CD4-positive, alpha-beta T cell (primary cell): ENCODE measurements around the gene SULT1A2. TPM values are rescaled to one million over a fixed set of nuclear protein-coding genes. Genes with fewer than 3 reads are reported as not detected.
"Not testable (repeated sequence)": the region's sequence is repeated elsewhere in the genome, so short reads cannot be mapped to it uniquely, and the experiment has no call there.

Experiments used
- ATAC-seq: fragments of 200-7000 bp; cut with Tn5 transposase; one replicate; pipeline ENCODE4 v1.10.0; 2022; ENCODE audit warnings: mild to moderate bottlenecking; ENCODE audit not compliant: poor library complexity
- CTCF ChIA-PET: fragments of 350-600 bp; sonication (Branson Sonifier 250); formaldehyde crosslinking; loops from one replicate; lab custom pipeline; 2021; ENCODE audit warnings: antibody characterized with exemption, inconsistent platforms; lab: Charles Lee
- POLR2A ChIA-PET: fragments of 350-600 bp; sonication (Branson Sonifier 250); formaldehyde crosslinking; loops from one replicate; lab custom pipeline; 2021; ENCODE audit warnings: antibody characterized with exemption, inconsistent platforms; lab: Charles Lee
- DNase-seq, 14 experiments: peaks; one replicate each; pipeline ENCODE4 v3.0.0-alpha.2; 2013 to 2020; ENCODE audit warnings: mixed read lengths in 2 of 14
- H3K27ac ChIP-seq, 2 donors: one replicate each; pipeline versions ENCODE4 v1.5.1 to v1.7.0; 2013; ENCODE audit warnings: low read length in 2 of 2, low read depth in 1 of 2, mild to moderate bottlenecking in 1 of 2
- H3K27me3 ChIP-seq, 2 experiments: 1 replicate in 1 of 2; 2 replicates in 1 of 2; pipeline versions ENCODE4 v1.6.1 to v1.7.0; 2013; ENCODE audit warnings: low read length in 2 of 2, control low read depth in 1 of 2, mild to moderate bottlenecking in 1 of 2, moderate library complexity in 1 of 2; ENCODE audit not compliant: insufficient read depth in 2 of 2, control insufficient read depth in 1 of 2
- H3K36me3 ChIP-seq: one replicate; pipeline ENCODE4 v1.6.1; 2013; ENCODE audit warnings: low read length, control low read depth; ENCODE audit not compliant: insufficient read depth
- H3K4me1 ChIP-seq: one replicate; pipeline ENCODE4 v1.6.1; 2013; ENCODE audit warnings: low read length, control low read depth; ENCODE audit not compliant: insufficient read depth
- H3K4me3 ChIP-seq: one replicate; pipeline ENCODE4 v1.5.1; 2013; ENCODE audit warnings: mild to moderate bottlenecking, low read length, moderate library complexity
- H3K9me3 ChIP-seq, 2 experiments: 1 replicate in 1 of 2; 2 replicates in 1 of 2; pipeline versions ENCODE4 v1.6.1 to v1.7.0; 2013; ENCODE audit warnings: low read length in 2 of 2, mild to moderate bottlenecking in 2 of 2, control low read depth in 1 of 2, moderate library complexity in 1 of 2; ENCODE audit not compliant: control insufficient read depth in 1 of 2, insufficient read depth in 1 of 2
- H3K27ac Mint-ChIP-seq: one replicate; pipeline ENCODE4 v1.8.0; 2020; ENCODE audit warnings: mixed read lengths
- H3K27me3 Mint-ChIP-seq: one replicate; pipeline ENCODE4 v1.8.0; 2021; ENCODE audit warnings: mixed read lengths
- H3K36me3 Mint-ChIP-seq: one replicate; pipeline ENCODE4 v1.8.0; 2021; ENCODE audit warnings: low read depth, mixed read lengths
- H3K4me1 Mint-ChIP-seq: one replicate; pipeline ENCODE4 v1.8.0; 2021; ENCODE audit warnings: low read depth, mixed read lengths
- H3K4me3 Mint-ChIP-seq: one replicate; pipeline ENCODE4 v1.8.0; 2020; ENCODE audit warnings: mild to moderate bottlenecking, mixed read lengths
- H3K9me3 Mint-ChIP-seq: one replicate; pipeline ENCODE4 v1.8.0; 2020; ENCODE audit warnings: mixed read lengths
- intact Hi-C, 2 experiments: fragments of 100-400 bp; cut with DNase I in 1 of 2; cut with micrococcal nuclease in 1 of 2; formaldehyde crosslinking; loops; one replicate each; pipeline versions ENCODE4 v1.15.1 to v1.9.0; 2023 to 2025; cut with DNase I, micrococcal nuclease
- polyA plus RNA-seq, 2 donors: library from polyadenylated mRNA; unstranded; fragments of 120-200 nt; gene quantifications; one replicate each; pipeline ENCODE4 v1.2.1, GENCODE V29; 2013
- total RNA-seq, 174 experiments: library from RNA in 2 of 174; stranded (reverse) in 2 of 174; gene quantifications; one replicate each; pipeline ENCODE4 v1.2.3 and lab custom pipeline; 2021 to 2026
- TF ChIP-seq, protein P1 (sequence below): fragments of 200-600 bp; IDR thresholded peaks from one replicate; pipeline ENCODE4 v1.8.0; 2022; ENCODE audit warnings: antibody characterized with exemption, mild to moderate bottlenecking

SULT1A2 gene
- total RNA-seq, result under 1 TPM; 0.19 to 0.45 TPM
- 0.99 TPM for polyA plus RNA-seq (2013, experiment 1 of 2)
- polyA plus RNA-seq (2013, experiment 2 of 2), result 1.4 TPM
- 0 to 0.89 (median 0.11) reads per million in 172 experiments for total RNA-seq (lab: John Stamatoyannopoulos, UW)

DNA sequence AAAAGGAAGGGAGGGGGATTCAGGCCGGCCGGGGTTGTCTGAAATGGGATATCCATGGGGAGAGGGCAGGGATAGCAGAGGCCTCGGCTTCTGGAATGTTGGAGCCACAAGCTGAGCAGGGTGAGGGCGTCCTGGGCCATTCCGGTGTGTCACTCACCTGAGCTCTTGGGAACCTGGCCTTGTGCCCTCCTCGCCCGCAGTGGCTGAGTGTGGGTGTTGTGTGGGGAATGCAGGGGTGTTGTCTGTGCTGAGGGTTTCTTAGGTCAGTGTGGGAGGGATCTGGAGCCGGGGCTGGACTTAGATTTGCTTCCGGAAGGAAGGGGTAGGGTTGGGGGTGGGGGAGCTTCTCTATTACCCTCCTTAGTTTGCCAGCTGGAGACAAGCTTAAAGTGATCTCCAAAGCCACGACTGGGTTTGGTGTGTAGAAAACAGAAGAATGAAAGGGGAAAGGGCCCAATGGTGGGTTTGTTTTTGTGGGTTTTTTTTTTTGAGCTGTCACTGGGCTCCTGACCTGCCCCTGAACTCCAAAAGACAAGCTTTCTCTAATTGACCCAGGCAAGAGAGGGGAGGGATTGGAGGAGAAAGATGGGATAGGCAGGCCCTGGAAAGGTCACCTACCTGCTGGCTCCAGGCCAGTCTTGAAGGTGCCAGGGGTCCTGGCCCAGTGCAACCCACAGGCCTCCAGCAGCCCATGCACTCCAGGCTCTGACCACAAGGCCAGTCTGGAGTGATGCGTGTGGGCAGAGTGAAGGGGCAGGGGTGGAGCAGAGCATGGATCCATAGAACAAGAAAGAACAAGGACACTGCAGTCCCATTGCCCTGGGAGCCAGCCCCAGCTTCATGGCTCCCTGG is at the start of gene SULT1A2:
Gene SULT1A2, minus strand, starts transcription at position 211 of the 852 bp plus-strand sequence. CDS start 1,120 bp downstream, outside the sequence.
- Histone ChIP-seq H3K4me3 (no peak within 1 kb of the TSS), H3K36me3 (no peaks in the 10 kb centered on the region), H3K27me3 (no peaks in the 10 kb centered on the region), H3K27ac (no peak within 1 kb of the TSS), H3K9me3 (no peaks in the 10 kb centered on the region), H3K4me1 (peaks cover 3% of the 10 kb centered on the region)
- Mint-ChIP-seq H3K4me1 (peaks cover 8% of the 10 kb centered on the region), H3K27ac (no peak within 1 kb of the TSS), H3K36me3 (peaks cover 8% of the 10 kb centered on the region), H3K9me3 (no peaks in the 10 kb centered on the region), H3K27me3 (no peaks in the 10 kb centered on the region), H3K4me3 (no peak within 1 kb of the TSS)
- TF ChIP-seq, protein P1, sequence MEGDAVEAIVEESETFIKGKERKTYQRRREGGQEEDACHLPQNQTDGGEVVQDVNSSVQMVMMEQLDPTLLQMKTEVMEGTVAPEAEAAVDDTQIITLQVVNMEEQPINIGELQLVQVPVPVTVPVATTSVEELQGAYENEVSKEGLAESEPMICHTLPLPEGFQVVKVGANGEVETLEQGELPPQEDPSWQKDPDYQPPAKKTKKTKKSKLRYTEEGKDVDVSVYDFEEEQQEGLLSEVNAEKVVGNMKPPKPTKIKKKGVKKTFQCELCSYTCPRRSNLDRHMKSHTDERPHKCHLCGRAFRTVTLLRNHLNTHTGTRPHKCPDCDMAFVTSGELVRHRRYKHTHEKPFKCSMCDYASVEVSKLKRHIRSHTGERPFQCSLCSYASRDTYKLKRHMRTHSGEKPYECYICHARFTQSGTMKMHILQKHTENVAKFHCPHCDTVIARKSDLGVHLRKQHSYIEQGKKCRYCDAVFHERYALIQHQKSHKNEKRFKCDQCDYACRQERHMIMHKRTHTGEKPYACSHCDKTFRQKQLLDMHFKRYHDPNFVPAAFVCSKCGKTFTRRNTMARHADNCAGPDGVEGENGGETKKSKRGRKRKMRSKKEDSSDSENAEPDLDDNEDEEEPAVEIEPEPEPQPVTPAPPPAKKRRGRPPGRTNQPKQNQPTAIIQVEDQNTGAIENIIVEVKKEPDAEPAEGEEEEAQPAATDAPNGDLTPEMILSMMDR, result no peak
- DNase-seq (no peak), ATAC-seq (no peak)
- ChIA-PET POLR2A (interaction anchor here (0.9 kb wide), 1 partner anchor 26 kb away, joined by 3 read pairs; no protein-coding TSS in a partner anchor), CTCF (no interaction called here)
- intact Hi-C loops, result no loop called here

DNA sequence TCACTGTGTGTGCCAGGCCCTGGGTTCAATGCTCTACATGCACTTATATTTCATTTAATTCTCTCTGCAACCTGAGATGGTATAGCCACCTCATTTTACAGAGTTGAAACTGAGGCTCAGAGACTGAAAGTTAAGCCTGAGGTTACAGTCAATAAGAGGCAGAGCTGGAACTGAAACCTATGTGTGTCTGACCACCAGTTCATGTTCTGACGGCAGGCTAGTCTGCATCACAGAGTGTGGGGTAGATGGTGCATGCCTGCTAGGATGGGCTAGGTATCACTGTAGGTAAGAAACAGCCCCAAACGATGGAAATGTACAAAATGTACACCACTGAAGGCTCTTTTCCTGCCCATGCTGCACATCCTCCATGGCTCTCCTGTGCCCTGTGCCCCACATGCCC is 43.1 kb upstream of the SULT1A2 start:
- H3K4me3 Mint-ChIP-seq, DNase-seq, H3K36me3 ChIP-seq, CTCF ChIA-PET, H3K4me1 Mint-ChIP-seq, H3K27ac ChIP-seq, H3K4me1 ChIP-seq, H3K27me3 ChIP-seq, H3K27ac Mint-ChIP-seq, H3K9me3 ChIP-seq, H3K36me3 Mint-ChIP-seq, H3K9me3 Mint-ChIP-seq, POLR2A ChIA-PET, ATAC-seq, H3K4me3 ChIP-seq, H3K27me3 Mint-ChIP-seq: not testable (repeated sequence)
- intact Hi-C loops, result loop anchor here in 1 of 2 experiments (10.0 kb wide), 1 partner anchor 65 kb away; no protein-coding TSS in a partner anchor

DNA sequence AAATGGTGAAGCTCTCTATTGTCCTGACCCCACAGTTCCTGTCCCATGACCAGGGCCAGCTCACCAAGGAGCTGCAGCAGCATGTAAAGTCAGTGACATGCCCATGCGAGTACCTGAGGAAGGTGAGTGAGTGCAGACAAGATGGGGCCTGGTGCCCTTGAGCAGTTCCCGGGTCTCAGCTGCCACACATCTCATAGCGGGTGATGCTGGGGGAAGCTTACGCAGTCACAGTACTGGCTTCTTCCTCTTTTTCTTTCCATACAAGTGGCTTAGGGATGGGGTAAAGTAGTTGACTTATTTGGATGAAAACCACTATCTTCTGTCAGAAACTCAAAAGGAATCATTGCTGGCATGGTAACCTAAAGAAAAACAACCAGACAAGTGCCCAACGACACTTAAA is 41.5 kb upstream of the SULT1A2 start:
- POLR2A ChIA-PET, H3K9me3 Mint-ChIP-seq, H3K36me3 Mint-ChIP-seq: not testable (repeated sequence)

DNA sequence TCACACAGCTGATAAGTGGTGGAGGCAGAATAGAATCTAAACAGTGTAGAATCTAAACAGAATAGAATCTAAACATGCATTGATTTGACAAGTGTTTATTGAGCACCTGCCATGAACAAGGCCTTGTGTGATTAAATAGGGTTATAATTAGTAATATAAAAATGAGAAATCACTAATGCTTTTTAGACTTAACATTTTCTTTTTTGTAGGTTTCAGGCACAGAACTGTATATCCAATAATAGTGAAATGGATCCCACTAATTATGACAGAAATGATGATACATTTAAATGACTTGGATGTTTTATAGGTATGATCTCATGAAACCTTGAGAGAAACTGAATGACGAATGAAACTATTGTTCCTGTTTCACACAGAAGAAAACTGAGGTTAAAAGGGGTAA is 40.9 kb upstream of the SULT1A2 start, which contains the start of gene NPIPB8:
Gene NPIPB8, plus strand, starts transcription at position 301 of the 400 bp plus-strand sequence. CDS start 296 bp downstream, outside the sequence.
- DNase-seq, H3K4me1 ChIP-seq, H3K27ac Mint-ChIP-seq, H3K9me3 ChIP-seq, H3K36me3 ChIP-seq, H3K4me3 ChIP-seq, POLR2A ChIA-PET, H3K4me3 Mint-ChIP-seq, H3K27ac ChIP-seq, ATAC-seq, H3K27me3 ChIP-seq, H3K27me3 Mint-ChIP-seq, H3K4me1 Mint-ChIP-seq, H3K9me3 Mint-ChIP-seq, CTCF ChIA-PET, H3K36me3 Mint-ChIP-seq: not testable (repeated sequence)
- intact Hi-C loops, result loop anchor here in 1 of 2 experiments (10.0 kb wide), 1 partner anchor 63 kb away; no protein-coding TSS in a partner anchor

More for the DNA sequence above, 41.5 kb upstream of the SULT1A2 start:
- H3K27me3 Mint-ChIP-seq, H3K4me3 ChIP-seq, H3K9me3 ChIP-seq, H3K4me1 ChIP-seq, H3K4me1 Mint-ChIP-seq, H3K4me3 Mint-ChIP-seq, CTCF ChIA-PET, H3K27ac ChIP-seq, H3K27me3 ChIP-seq, H3K27ac Mint-ChIP-seq, H3K36me3 ChIP-seq, DNase-seq, ATAC-seq: not testable (repeated sequence)
- intact Hi-C loops, result loop anchor here in 1 of 2 experiments (10.0 kb wide), 1 partner anchor 64 kb away; no protein-coding TSS in a partner anchor

DNA sequence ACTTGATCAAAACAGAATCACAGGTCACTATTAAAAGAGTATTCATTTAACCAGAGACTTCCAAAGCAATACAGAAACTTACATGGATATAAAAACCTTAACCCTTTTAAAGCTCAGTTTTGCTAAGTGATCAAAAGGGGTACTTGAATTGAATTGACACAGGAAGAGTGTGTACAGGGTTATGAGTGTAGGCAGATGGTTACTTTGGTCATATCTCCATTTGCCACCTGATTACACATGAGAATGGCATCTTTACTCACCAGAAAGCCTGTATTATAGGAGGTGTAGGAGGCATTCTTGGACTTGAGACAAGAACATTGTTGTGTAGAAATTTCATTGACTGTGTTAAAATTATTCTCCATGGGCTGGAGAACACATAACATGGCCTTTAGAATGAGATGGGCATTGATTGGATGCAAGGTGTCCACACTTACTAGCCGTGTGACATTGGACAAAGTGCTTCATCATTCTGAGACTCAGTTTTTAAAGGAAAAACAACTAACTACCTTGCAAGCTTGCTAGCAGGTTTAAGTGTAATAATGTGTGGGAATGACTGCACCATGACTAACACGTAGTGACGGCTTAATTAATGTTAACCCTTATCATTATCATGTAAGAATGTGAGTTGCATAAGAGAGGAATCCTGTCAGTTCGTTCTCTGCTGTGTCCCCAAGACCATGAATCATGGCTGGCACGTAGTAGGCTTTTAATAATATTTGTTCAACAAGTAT is 39.4 kb upstream of the SULT1A2 start:
- H3K36me3 ChIP-seq, H3K9me3 ChIP-seq, CTCF ChIA-PET, ATAC-seq, POLR2A ChIA-PET, H3K36me3 Mint-ChIP-seq, H3K9me3 Mint-ChIP-seq, H3K4me1 Mint-ChIP-seq, DNase-seq, H3K27ac ChIP-seq, H3K27ac Mint-ChIP-seq, H3K4me1 ChIP-seq, H3K27me3 Mint-ChIP-seq, H3K4me3 ChIP-seq, H3K27me3 ChIP-seq, H3K4me3 Mint-ChIP-seq: not testable (repeated sequence)
- intact Hi-C loops, result loop anchor here in 1 of 2 experiments (10.0 kb wide), 1 partner anchor 61 kb away; no protein-coding TSS in a partner anchor

DNA sequence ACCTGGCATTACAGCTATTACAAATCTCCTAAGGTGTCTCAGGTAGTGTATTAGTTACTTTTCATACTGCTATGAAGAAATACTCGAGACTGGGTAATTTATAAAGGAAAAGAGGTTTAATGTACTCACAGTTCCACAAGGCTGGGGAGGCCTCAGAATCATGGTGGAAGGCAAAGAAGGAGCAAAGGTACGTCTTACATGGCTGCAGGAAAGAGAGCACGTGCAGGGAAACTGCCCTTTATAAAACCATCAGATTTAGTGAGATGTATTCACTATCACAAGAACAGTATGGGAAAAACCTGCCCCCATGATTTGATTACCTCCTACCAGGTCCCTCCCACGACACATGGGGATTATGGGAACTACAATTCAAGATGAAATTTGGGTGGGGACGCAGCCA is 34.1 kb upstream of the SULT1A2 start:
- H3K9me3 ChIP-seq, H3K4me3 ChIP-seq, H3K27ac ChIP-seq, H3K27me3 Mint-ChIP-seq, ATAC-seq, POLR2A ChIA-PET, H3K36me3 ChIP-seq, H3K4me1 Mint-ChIP-seq, H3K9me3 Mint-ChIP-seq, H3K36me3 Mint-ChIP-seq, H3K27ac Mint-ChIP-seq, H3K4me3 Mint-ChIP-seq, DNase-seq, H3K27me3 ChIP-seq, H3K4me1 ChIP-seq, CTCF ChIA-PET: not testable (repeated sequence)
- intact Hi-C loops, result loop anchor here in 1 of 2 experiments (10.0 kb wide), 1 partner anchor 56 kb away; no protein-coding TSS in a partner anchor
